IMR-90 (cell line): ENCODE measurements around the gene LPAR5. TPM values are rescaled to one million over a fixed set of nuclear protein-coding genes. Genes with fewer than 3 reads are reported as not detected.

Source experiments
- ATAC-seq: fragments of 200-7000 bp; cut with Tn5 transposase; 2 replicates; pipeline ENCODE4 v1.9.1; 2020; ENCODE audit warnings: low read depth, mild to moderate bottlenecking, moderate library complexity
- BruUV-seq: library from RNA; stranded (reverse); fragments of 400-500 nt; replicated peaks from 2 replicates; lab custom pipeline; 2021; lab: Mats Ljungman, UMichigan
- CTCF ChIA-PET: fragments of 300-600 bp; formaldehyde crosslinking; extraction: SDS; loops from one replicate; lab custom pipeline; 2021; ENCODE audit warnings: antibody characterized with exemption; lab: Yijun Ruan, JAX
- POLR2A ChIA-PET: fragments of 300-600 bp; sonication (Branson Sonifier 250); formaldehyde crosslinking; loops from one replicate; lab custom pipeline; 2022; ENCODE audit warnings: antibody characterized with exemption; ENCODE audit not compliant: unreplicated experiment; lab: Charles Lee
- DNase-seq: peaks from one replicate; pipeline ENCODE4 v3.0.0; 2013
- H2AFZ ChIP-seq: replicated peaks from 2 replicates; pipeline ENCODE3; 2013; ENCODE audit warnings: low read length, mild to moderate bottlenecking; ENCODE audit not compliant: poor library complexity
- H2AK5ac ChIP-seq: 2 replicates; pipeline ENCODE4 v1.6.1; 2013; ENCODE audit warnings: low read depth, low read length, inconsistent platforms
- H2AK9ac ChIP-seq: replicated peaks from 2 replicates; pipeline ENCODE3; 2013; ENCODE audit warnings: mild to moderate bottlenecking, low read depth, low read length, moderate library complexity; ENCODE audit not compliant: poor library complexity
- H2BK120ac ChIP-seq: 2 replicates; pipeline ENCODE4 v1.6.1; 2013; ENCODE audit warnings: low read depth, low read length, inconsistent platforms
- H2BK15ac ChIP-seq: 3 replicates; pipeline ENCODE4 v1.6.1; 2013; ENCODE audit warnings: low read depth, low read length, inconsistent platforms
- H2BK20ac ChIP-seq: 2 replicates; pipeline ENCODE4 v1.6.1; 2013; ENCODE audit warnings: low read depth, mild to moderate bottlenecking, inconsistent platforms, low read length, moderate library complexity
- H2BK5ac ChIP-seq: 2 replicates; pipeline ENCODE4 v1.6.1; 2013; ENCODE audit warnings: mild to moderate bottlenecking, low read depth, low read length, inconsistent platforms; ENCODE audit not compliant: poor library complexity, severe bottlenecking
- H3K14ac ChIP-seq: replicated peaks from 2 replicates; pipeline ENCODE4 v1.6.1; 2013; ENCODE audit warnings: low read depth, low read length, inconsistent platforms
- H3K18ac ChIP-seq: 2 replicates; pipeline ENCODE4 v1.6.1; 2013; ENCODE audit warnings: low read depth, low read length, control low read depth
- H3K23ac ChIP-seq: 2 replicates; pipeline ENCODE4 v1.6.1; 2013; ENCODE audit warnings: low read depth, low read length, inconsistent platforms
- H3K27ac ChIP-seq: 2 replicates; pipeline ENCODE4 v1.5.1; 2013; ENCODE audit warnings: mild to moderate bottlenecking, control low read depth, low read length; ENCODE audit not compliant: insufficient read depth
- H3K27me3 ChIP-seq: 2 replicates; pipeline ENCODE4 v1.6.1; 2013; ENCODE audit warnings: low read length; ENCODE audit not compliant: control insufficient read depth, insufficient read depth
- H3K36me3 ChIP-seq: 2 replicates; pipeline ENCODE4 v1.6.1; 2013; ENCODE audit warnings: low read length, mixed read lengths; ENCODE audit not compliant: control insufficient read depth, insufficient read depth
- H3K4ac ChIP-seq: 2 replicates; pipeline ENCODE4 v1.6.1; 2013; ENCODE audit warnings: low read depth, low read length, inconsistent platforms
- H3K4me1 ChIP-seq: 2 replicates; pipeline ENCODE4 v1.6.1; 2013; ENCODE audit warnings: low read length, mixed read lengths; ENCODE audit not compliant: control insufficient read depth, insufficient read depth
- H3K4me2 ChIP-seq: 2 replicates; pipeline ENCODE4 v1.6.1; 2013; ENCODE audit warnings: low read depth, mild to moderate bottlenecking, control low read depth, low read length, moderate library complexity
- H3K4me3 ChIP-seq: 2 replicates; pipeline ENCODE4 v1.5.1; 2013; ENCODE audit warnings: low read depth, mild to moderate bottlenecking, control low read depth, low read length, moderate library complexity; ENCODE audit not compliant: insufficient read depth
- H3K56ac ChIP-seq: 2 replicates; pipeline ENCODE4 v1.6.1; 2013; ENCODE audit warnings: low read length, inconsistent platforms; ENCODE audit not compliant: insufficient read depth; ENCODE audit errors: extremely low read depth
- H3K79me1 ChIP-seq, 2 experiments: 2 replicates each; pipeline ENCODE4 v1.6.1; 2013; ENCODE audit warnings: low read length in 2 of 2, inconsistent platforms in 1 of 2, low read depth in 1 of 2
- H3K9ac ChIP-seq: 2 replicates; pipeline ENCODE4 v1.6.1; 2013; ENCODE audit warnings: low read depth, low read length, control low read depth
- H3K9me1 ChIP-seq: 2 replicates; pipeline ENCODE4 v1.6.1; 2013; ENCODE audit warnings: low read length, inconsistent platforms; ENCODE audit not compliant: insufficient read depth
- H3K9me3 ChIP-seq: 2 replicates; pipeline ENCODE4 v1.6.1; 2013; ENCODE audit warnings: low read length; ENCODE audit not compliant: control insufficient read depth, insufficient read depth
- H4K20me1 ChIP-seq: 2 replicates; pipeline ENCODE4 v1.6.1; 2013; ENCODE audit warnings: low read length, inconsistent platforms; ENCODE audit not compliant: insufficient read depth
- H4K5ac ChIP-seq: 2 replicates; pipeline ENCODE4 v1.6.1; 2013; ENCODE audit warnings: mild to moderate bottlenecking, low read depth, low read length, control low read depth
- H4K8ac ChIP-seq, 2 experiments: 2 replicates each; pipeline ENCODE4 v1.6.1; 2013; ENCODE audit warnings: low read depth in 2 of 2, low read length in 2 of 2, control low read depth in 1 of 2, inconsistent platforms in 1 of 2
- H4K91ac ChIP-seq: 2 replicates; pipeline ENCODE4 v1.6.1; 2013; ENCODE audit warnings: low read depth, low read length, inconsistent platforms; ENCODE audit not compliant: insufficient read depth
- BHLHE40 ChIP-seq: fragments of 150-350 bp; IDR thresholded peaks from 2 replicates; pipeline ENCODE4 v1.6.1; 2016; ENCODE audit warnings: mild to moderate bottlenecking, low read depth, low read length
- CEBPB ChIP-seq: IDR thresholded peaks from 2 replicates; pipeline ENCODE4 v1.6.1; 2012; ENCODE audit warnings: low read depth, low read length, improper control_type of control experiment
- CTCF ChIP-seq: conservative IDR thresholded peaks from 2 replicates; pipeline ENCODE4 v1.5.1; 2012; ENCODE audit warnings: mild to moderate bottlenecking, low read depth, low read length, improper control_type of control experiment
- MXI1 ChIP-seq: IDR thresholded peaks from 2 replicates; pipeline ENCODE4 v1.6.1; 2012; ENCODE audit warnings: low read depth, mild to moderate bottlenecking, low read length, moderate library complexity, borderline replicate concordance
- POLR2A ChIP-seq: IDR thresholded peaks from 2 replicates; pipeline ENCODE4 v1.6.1; 2012; ENCODE audit warnings: mild to moderate bottlenecking, low read depth, low read length
- RAD21 ChIP-seq: IDR thresholded peaks from 2 replicates; pipeline ENCODE4 v1.6.1; 2012; ENCODE audit warnings: low read length, improper control_type of control experiment
- USF2 ChIP-seq: fragments of 150-350 bp; IDR thresholded peaks from 2 replicates; pipeline ENCODE4 v1.6.1; 2017; ENCODE audit warnings: mild to moderate bottlenecking, antibody characterized with exemption, low read length, low read depth
- WGBS, 2 experiments: methylation state at CpG; one replicate each; pipeline versions ENCODE4 v1.1.5 to v1.1.7; 2013; ENCODE audit warnings: missing lambda C conversion rate in 2 of 2; ENCODE audit not compliant: insufficient read length in 1 of 2; ENCODE audit errors: extremely low coverage in 2 of 2; 5-methylcytosine and 5-hydroxymethylcytosine counted together
- dilution Hi-C: fragments of 300-500 bp; cut with HindIII; formaldehyde crosslinking; loops from one replicate; pipeline ENCODE4 v1.14.3; 2018; ENCODE audit warnings: low sequenced_read_pairs; ENCODE audit not compliant: unreplicated experiment
- in situ Hi-C: fragments of 300-500 bp; cut with MboI; formaldehyde crosslinking; loops from 3 replicates; pipeline ENCODE4 v1.14.3; 2019; ENCODE audit warnings: low sequenced_read_pairs, inconsistent platforms, mixed read lengths
- intact Hi-C: fragments of 100-400 bp; cut with micrococcal nuclease; formaldehyde crosslinking; loops from 2 replicates; pipeline ENCODE4 v1.10.0; 2022
- polyA plus RNA-seq, 3 experiments: library from polyadenylated mRNA; depleted of rRNA; stranded (reverse); fragments of >200 nt; gene quantifications; 2 replicates each; pipeline ENCODE4 v1.2.3, GENCODE V29; 2012; ENCODE audit warnings: low replicate concordance in 1 of 3
- total RNA-seq: library from RNA; depleted of rRNA; stranded (reverse); fragments of >200 nt; gene quantifications from 2 replicates; pipeline ENCODE4 v1.2.3, GENCODE V29; 2012

LPAR5 gene
- total and polyA plus RNA-seq, 2 of the 4 experiments (the other 2 are of a cell fraction) = not detected

GRCh38 chr12:6570264-6570887 is 65.4 kb downstream of the LPAR5 start:
- ChIA-PET POLR2A (interaction anchor here (0.6 kb wide), 1 partner anchor 258 kb away, joined by 3 read pairs; the partner anchor contains the start of gene P3H3), CTCF (interaction anchor here (1.4 kb wide), 1 partner anchor 21 kb away, joined by 4 read pairs; no protein-coding TSS in a partner anchor)
- Histone ChIP-seq H3K27me3 (no peaks in the 10 kb centered on the region), H3K9me1 (peaks cover 4% of the 10 kb centered on the region; the same call in 1 of the 2 replicates), H4K5ac (no peak overlapping the region), H2BK5ac (no peak overlapping the region), H3K18ac (no peak overlapping the region), H2BK20ac (no peak overlapping the region), H3K79me1 (peaks cover 22 to 58% of the 10 kb centered on the region in 2 experiments), H2BK15ac (no peak overlapping the region), H3K4me1 (no peaks in the 10 kb centered on the region), H3K9ac (no peak overlapping the region), H4K8ac (no peak overlapping the region), H3K23ac (no peak overlapping the region), H3K27ac (no peak overlapping the region), H3K4me2 (no peak overlapping the region), H3K4ac (no peak overlapping the region), H2AK5ac (no peak overlapping the region), H2AK9ac (no peak overlapping the region), H3K4me3 (no peak overlapping the region), H3K36me3 (peaks cover 45% of the 10 kb centered on the region), H3K56ac (no peak overlapping the region), H4K91ac (no peak overlapping the region), H3K9me3 (no peaks in the 10 kb centered on the region), H3K14ac (no peak overlapping the region), H2BK120ac (no peak overlapping the region), H2AFZ (no peak overlapping the region), H4K20me1 (peaks cover 5% of the 10 kb centered on the region)
- WGBS, 2 experiments = no CpG with 5 or more reads among the region's 7 CpGs
- TSS peak; percentile 94 for BruUV-seq
- intact Hi-C loops = no loop called here
- no peak for ATAC-seq
- no peak for TF ChIP-seq POLR2A
- TF ChIP-seq BHLHE40 = no peak
- TF ChIP-seq CTCF = peak; percentile 30; the same call in 1 of the 2 replicates
- no peak for TF ChIP-seq CEBPB
- no peak for TF ChIP-seq MXI1
- TF ChIP-seq RAD21 = peak; percentile 20; the same call in 1 of the 2 replicates
- TF ChIP-seq USF2 = no peak
- dilution Hi-C loops = no loop called here
- in situ Hi-C loops = loop anchor here (10.0 kb wide), 1 partner anchor 114 kb away; the partner anchor contains the start of gene ZNF384
- no peak for DNase-seq
